ENCODE results near the gene CNTN5. TPM values are rescaled to one million over a fixed set of nuclear protein-coding genes. Genes with fewer than 3 reads are reported as not detected.

The CNTN5 gene
- total RNA-seq, 1 donor from 2014 or later, result not detected

DNA sequence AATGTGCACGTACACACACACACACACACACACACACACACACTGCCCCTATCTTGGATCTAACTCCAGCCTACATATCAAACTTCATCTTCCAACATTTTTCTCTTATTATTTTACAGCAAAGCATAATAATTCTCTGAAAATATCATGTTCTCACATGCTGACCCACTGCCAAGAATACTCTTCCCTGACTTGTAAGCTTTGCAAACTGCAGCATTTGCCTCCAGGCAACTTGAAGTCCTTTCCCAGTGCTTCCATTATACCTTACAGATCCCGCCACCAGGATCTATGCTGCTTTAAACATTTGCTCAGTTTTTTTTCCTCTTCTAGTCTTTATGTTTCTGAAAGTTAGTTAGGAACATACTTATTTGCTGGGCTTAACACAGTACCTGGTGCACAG, 1183.0 kb downstream of the CNTN5 start:
- Mint-ChIP-seq H3K36me3 (ENCODE audit: low read depth) (no peaks in the 10 kb centered on the region), H3K4me1 (ENCODE audit: low read depth) (peaks cover 13% of the 10 kb centered on the region), H3K4me3 (ENCODE audit: unreplicated experiment) (no peak overlapping the region), H3K27me3 (ENCODE audit: low read depth) (peaks cover 2% of the 10 kb centered on the region), H3K27ac (ENCODE audit: unreplicated experiment) (no peak overlapping the region), H3K9me3 (ENCODE audit: low read depth) (no peaks in the 10 kb centered on the region)
- no peak for DNase-seq (ENCODE audit: low spot score)
- TF ChIP-seq, protein P1, sequence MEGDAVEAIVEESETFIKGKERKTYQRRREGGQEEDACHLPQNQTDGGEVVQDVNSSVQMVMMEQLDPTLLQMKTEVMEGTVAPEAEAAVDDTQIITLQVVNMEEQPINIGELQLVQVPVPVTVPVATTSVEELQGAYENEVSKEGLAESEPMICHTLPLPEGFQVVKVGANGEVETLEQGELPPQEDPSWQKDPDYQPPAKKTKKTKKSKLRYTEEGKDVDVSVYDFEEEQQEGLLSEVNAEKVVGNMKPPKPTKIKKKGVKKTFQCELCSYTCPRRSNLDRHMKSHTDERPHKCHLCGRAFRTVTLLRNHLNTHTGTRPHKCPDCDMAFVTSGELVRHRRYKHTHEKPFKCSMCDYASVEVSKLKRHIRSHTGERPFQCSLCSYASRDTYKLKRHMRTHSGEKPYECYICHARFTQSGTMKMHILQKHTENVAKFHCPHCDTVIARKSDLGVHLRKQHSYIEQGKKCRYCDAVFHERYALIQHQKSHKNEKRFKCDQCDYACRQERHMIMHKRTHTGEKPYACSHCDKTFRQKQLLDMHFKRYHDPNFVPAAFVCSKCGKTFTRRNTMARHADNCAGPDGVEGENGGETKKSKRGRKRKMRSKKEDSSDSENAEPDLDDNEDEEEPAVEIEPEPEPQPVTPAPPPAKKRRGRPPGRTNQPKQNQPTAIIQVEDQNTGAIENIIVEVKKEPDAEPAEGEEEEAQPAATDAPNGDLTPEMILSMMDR (IDR thresholded peaks at IDR 0.05), result no peak

DNA sequence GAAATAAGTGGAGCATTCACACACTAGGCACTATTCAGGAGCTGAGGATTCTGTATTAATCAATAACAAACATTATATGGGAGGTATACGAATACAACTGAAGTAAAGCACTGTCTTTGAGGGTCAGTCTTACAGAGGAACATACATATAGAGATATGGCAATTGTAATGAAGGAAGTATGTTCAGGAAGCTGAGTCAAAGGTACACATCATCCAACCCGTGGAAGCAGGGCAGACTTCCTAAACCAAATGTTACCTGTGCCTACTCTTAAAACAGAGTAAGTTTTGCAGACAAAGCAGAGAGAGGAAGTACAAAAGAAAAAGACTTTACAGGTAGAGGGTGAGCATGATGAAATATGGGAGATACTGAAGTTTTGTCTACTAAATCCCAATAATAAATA, 1185.2 kb downstream of the CNTN5 start:
- Mint-ChIP-seq H3K27me3 (ENCODE audit: low read depth) (peaks cover 2% of the 10 kb centered on the region), H3K4me3 (ENCODE audit: unreplicated experiment) (no peak overlapping the region), H3K4me1 (ENCODE audit: low read depth) (peaks cover 13% of the 10 kb centered on the region), H3K36me3 (ENCODE audit: low read depth) (no peaks in the 10 kb centered on the region), H3K9me3 (ENCODE audit: low read depth) (no peaks in the 10 kb centered on the region), H3K27ac (ENCODE audit: unreplicated experiment) (no peak overlapping the region)
- TF ChIP-seq, protein P1 (IDR thresholded peaks at IDR 0.05), result no peak
- no peak for DNase-seq (ENCODE audit: low spot score)

DNA sequence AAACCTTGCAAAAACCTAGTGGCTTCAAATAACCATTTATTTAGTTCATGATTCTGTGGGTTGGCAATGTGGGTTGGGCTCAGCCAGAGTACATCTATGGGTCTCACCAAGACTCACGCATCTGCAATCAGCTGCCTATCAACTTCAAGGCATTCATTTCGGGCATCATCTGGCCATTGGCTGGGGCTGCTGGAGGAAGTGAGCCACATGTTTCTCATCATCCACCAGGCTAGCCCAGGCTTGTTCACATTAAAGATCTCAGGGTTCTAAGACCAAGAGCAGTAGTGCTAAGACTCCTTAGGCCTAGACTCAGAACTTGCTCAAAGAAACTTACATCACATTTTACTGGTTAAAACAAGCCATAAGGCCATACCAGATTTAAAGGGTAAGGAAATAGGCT, 1187.5 kb downstream of the CNTN5 start:
- Mint-ChIP-seq H3K27ac (ENCODE audit: unreplicated experiment) (no peak overlapping the region), H3K36me3 (ENCODE audit: low read depth) (no peaks in the 10 kb centered on the region), H3K9me3 (ENCODE audit: low read depth) (no peaks in the 10 kb centered on the region), H3K4me3 (ENCODE audit: unreplicated experiment) (no peak overlapping the region), H3K27me3 (ENCODE audit: low read depth) (peaks cover 2% of the 10 kb centered on the region), H3K4me1 (ENCODE audit: low read depth) (peaks cover 13% of the 10 kb centered on the region)
- DNase-seq (ENCODE audit: low spot score), result no peak
- TF ChIP-seq, protein P1 (IDR thresholded peaks at IDR 0.05), result no peak

DNA sequence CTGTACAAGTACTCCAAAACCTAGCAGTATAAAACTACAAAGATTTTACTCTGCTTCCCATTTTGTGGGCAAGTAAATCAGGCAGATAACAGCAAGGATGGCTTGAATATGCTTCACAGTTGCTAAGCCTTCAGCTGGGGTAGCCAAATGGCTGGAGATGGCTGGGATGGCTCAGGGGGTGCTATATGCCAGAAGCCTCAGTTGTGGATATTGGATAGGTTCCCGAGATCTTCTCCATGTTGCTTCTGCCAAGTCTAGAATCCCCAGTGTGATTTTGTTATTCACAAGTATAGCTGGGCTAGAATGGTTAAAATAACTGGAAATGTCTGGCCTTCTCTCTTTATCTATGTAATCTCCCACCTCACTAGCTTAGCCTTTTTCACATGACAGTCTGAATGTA, 1194.0 kb downstream of the CNTN5 start:
- TF ChIP-seq, protein P1 (IDR thresholded peaks at IDR 0.05), result no peak
- no peak overlapping the region for H3K27ac Mint-ChIP-seq (ENCODE audit: unreplicated experiment)
- DNase-seq (ENCODE audit: low spot score), result no peak

DNA sequence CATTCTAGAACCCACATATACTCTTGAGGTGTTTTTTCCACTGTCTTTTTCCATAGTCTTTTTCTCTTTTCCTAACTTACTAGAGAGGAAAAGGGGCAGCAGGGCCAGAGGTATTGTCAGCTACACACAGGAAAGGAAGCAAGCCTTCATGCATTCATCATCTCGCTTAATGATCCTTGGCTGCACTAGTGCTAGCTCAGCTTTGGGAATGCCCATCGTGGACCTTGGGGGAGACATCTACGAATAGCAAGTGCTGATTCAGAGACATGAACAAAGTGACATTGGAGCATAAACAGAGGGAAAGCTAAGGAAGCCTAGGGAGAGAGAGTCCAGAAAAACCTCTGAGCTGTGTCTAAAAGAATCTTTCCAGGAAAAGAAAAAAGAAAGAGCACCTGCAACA, 1200.1 kb downstream of the CNTN5 start:
- no peak overlapping the region for H3K27ac Mint-ChIP-seq (ENCODE audit: unreplicated experiment)

More for the DNA sequence above, 1194.0 kb downstream of the CNTN5 start:
- H3K4me3 Mint-ChIP-seq (ENCODE audit: unreplicated experiment), result no peak overlapping the region
- H3K36me3 Mint-ChIP-seq (ENCODE audit: low read depth), result no peaks in the 10 kb centered on the region
- no peaks in the 10 kb centered on the region for H3K4me1 Mint-ChIP-seq (ENCODE audit: low read depth)
- H3K9me3 Mint-ChIP-seq (ENCODE audit: low read depth), result no peaks in the 10 kb centered on the region
- no peaks in the 10 kb centered on the region for H3K27me3 Mint-ChIP-seq (ENCODE audit: low read depth)

More for the DNA sequence above, 1200.1 kb downstream of the CNTN5 start:
- H3K36me3 Mint-ChIP-seq (ENCODE audit: low read depth), result no peaks in the 10 kb centered on the region
- no peak for DNase-seq (ENCODE audit: low spot score)
- no peak overlapping the region for H3K4me3 Mint-ChIP-seq (ENCODE audit: unreplicated experiment)
- TF ChIP-seq, protein P1 (IDR thresholded peaks at IDR 0.05), result no peak
- peaks cover 4% of the 10 kb centered on the region for H3K27me3 Mint-ChIP-seq (ENCODE audit: low read depth)
- no peaks in the 10 kb centered on the region for H3K9me3 Mint-ChIP-seq (ENCODE audit: low read depth)
- H3K4me1 Mint-ChIP-seq (ENCODE audit: low read depth), result no peaks in the 10 kb centered on the region

Measured in chondrocyte (in vitro differentiated cells).